HepG2 (cell line): ENCODE data around the gene DDX24. TPM values are rescaled to one million over a fixed set of nuclear protein-coding genes. Genes with fewer than 3 reads are reported as not detected.

Experiments used
- BRCA1 ChIP-seq: sonication (generic); formaldehyde crosslinking; IDR thresholded peaks from 2 replicates; pipeline ENCODE4 v1.4.0; 2020; ENCODE audit warnings: missing genetic modification reagents
- CHCHD3 ChIP-seq: sonication (generic); formaldehyde crosslinking; IDR thresholded peaks from 2 replicates; pipeline ENCODE4 v1.8.0; 2022; ENCODE audit warnings: mild to moderate bottlenecking, missing genetic modification reagents, moderate library complexity
- CREM ChIP-seq, 2 experiments: sonication (generic) in 1 of 2; formaldehyde crosslinking in 1 of 2; IDR thresholded peaks; 2 replicates each; pipeline versions ENCODE4 v1.4.0 to v1.6.1; 2016 to 2020; ENCODE audit warnings: antibody characterized with exemption in 1 of 2, mild to moderate bottlenecking in 1 of 2, missing genetic modification reagents in 1 of 2
- DPF2 ChIP-seq: sonication (generic); formaldehyde crosslinking; IDR thresholded peaks from 2 replicates; pipeline ENCODE4 v1.4.0; 2020; ENCODE audit warnings: mild to moderate bottlenecking, low read depth, missing genetic modification reagents, borderline replicate concordance
- DR1 ChIP-seq: sonication (generic); formaldehyde crosslinking; IDR thresholded peaks from 2 replicates; pipeline ENCODE4 v1.8.0; 2021; ENCODE audit warnings: mild to moderate bottlenecking, missing genetic modification reagents, inconsistent platforms
- ETV5 ChIP-seq: IDR thresholded peaks from 2 replicates; pipeline ENCODE4 v1.6.1; 2018; ENCODE audit warnings: missing biosample characterization, missing genetic modification reagents, inconsistent platforms, borderline replicate concordance
- HOXA9 ChIP-seq: sonication (generic); formaldehyde crosslinking; IDR thresholded peaks from 2 replicates; pipeline ENCODE4 v1.8.1; 2022; ENCODE audit warnings: missing genetic modification reagents, mild to moderate bottlenecking, moderate library complexity, borderline replicate concordance
- JUND ChIP-seq: sonication (generic); formaldehyde crosslinking; IDR thresholded peaks from 2 replicates; pipeline ENCODE4 v1.8.0; 2022; ENCODE audit warnings: mild to moderate bottlenecking, missing genetic modification reagents
- KDM2A ChIP-seq: sonication (generic); formaldehyde crosslinking; IDR thresholded peaks from 2 replicates; pipeline ENCODE4 v1.4.0; 2020; ENCODE audit warnings: low read depth, missing genetic modification reagents, borderline replicate concordance
- PBX2 ChIP-seq: IDR thresholded peaks from 2 replicates; pipeline ENCODE4 v1.6.1; 2016; ENCODE audit warnings: control low read depth
- SOX6 ChIP-seq, 2 experiments: fragments of 450-650 bp in 1 of 2; sonication (generic) in 1 of 2; formaldehyde crosslinking in 1 of 2; IDR thresholded peaks; 2 replicates each; pipeline versions ENCODE4 v1.4.0 to v1.6.1; 2017 to 2020; ENCODE audit warnings: antibody characterized with exemption in 1 of 2, mild to moderate bottlenecking in 1 of 2, missing genetic modification reagents in 1 of 2
- ZFP36L1 ChIP-seq: sonication (generic); formaldehyde crosslinking; IDR thresholded peaks from 2 replicates; pipeline ENCODE4 v1.8.0; 2022; ENCODE audit warnings: mild to moderate bottlenecking, missing genetic modification reagents, moderate library complexity
- ZFP90 ChIP-seq: sonication (generic); formaldehyde crosslinking; IDR thresholded peaks from 2 replicates; pipeline ENCODE4 v1.8.0; 2022; ENCODE audit warnings: missing genetic modification reagents, mild to moderate bottlenecking, inconsistent platforms, borderline replicate concordance
- ZNF383 ChIP-seq: sonication (generic); formaldehyde crosslinking; IDR thresholded peaks from 2 replicates; pipeline ENCODE4 v1.4.0; 2020; ENCODE audit warnings: missing genetic modification reagents, mild to moderate bottlenecking, borderline replicate concordance
- ZNF652 ChIP-seq: IDR thresholded peaks from 2 replicates; pipeline ENCODE4 v1.6.1; 2016; ENCODE audit warnings: low read depth, borderline replicate concordance
- ZNF816 ChIP-seq: sonication (generic); formaldehyde crosslinking; IDR thresholded peaks from 2 replicates; pipeline ENCODE4 v1.8.0; 2022; ENCODE audit warnings: missing genetic modification reagents, mild to moderate bottlenecking, borderline replicate concordance
- ZSCAN25 ChIP-seq: sonication (generic); formaldehyde crosslinking; IDR thresholded peaks from 2 replicates; pipeline ENCODE4 v1.8.0; 2022; ENCODE audit warnings: mild to moderate bottlenecking, missing genetic modification reagents
- polyA plus RNA-seq, 8 experiments: library from polyadenylated mRNA; depleted of rRNA in 3 of 8; stranded (reverse) in 7 of 8; unstranded in 1 of 8; fragments of >200 nt; fragmentation: Illumina TruSeq in 4 of 8; extraction: Trizol in 4 of 8; gene quantifications; 2 replicates each; pipeline versions ENCODE4 v1.2.1 to v1.2.3, GENCODE V29; 2011 to 2016; ENCODE audit warnings: low read depth in 4 of 8, missing spikeins in 1 of 8, mixed read lengths in 1 of 8; ENCODE audit not compliant: insufficient read depth in 1 of 8
- total RNA-seq, 5 experiments: library from RNA; depleted of rRNA; stranded (reverse); fragments of >200 nt; fragmentation: Illumina TruSeq; extraction: Trizol; gene quantifications; 2 replicates each; pipeline ENCODE4 v1.2.3, GENCODE V29; 2016; ENCODE audit warnings: low read depth in 1 of 5
- TF ChIP-seq, protein P1 (sequence below): sonication (generic); formaldehyde crosslinking; IDR thresholded peaks from 2 replicates; pipeline ENCODE4 v1.5.0; 2020; ENCODE audit warnings: missing genetic modification reagents
- TF ChIP-seq, protein P2 (sequence below), 2 experiments: sonication (generic) in 1 of 2; formaldehyde crosslinking in 1 of 2; IDR thresholded peaks; 2 replicates each; pipeline versions ENCODE4 v1.4.0 to v1.6.1; 2018 to 2020; ENCODE audit warnings: missing genetic modification reagents in 2 of 2, borderline replicate concordance in 1 of 2, low read depth in 1 of 2, mild to moderate bottlenecking in 1 of 2, missing biosample characterization in 1 of 2
- TF ChIP-seq, protein P3 (sequence below): sonication (generic); formaldehyde crosslinking; IDR thresholded peaks from 2 replicates; pipeline ENCODE4 v1.8.1; 2023; ENCODE audit warnings: mild to moderate bottlenecking, missing genetic modification reagents
- TF ChIP-seq, protein P4 (sequence below): sonication (generic); formaldehyde crosslinking; IDR thresholded peaks from 2 replicates; pipeline ENCODE4 v1.5.0; 2020; ENCODE audit warnings: missing genetic modification reagents

The DDX24 gene
- total and polyA plus RNA-seq, 2 of the 13 experiments (the other 11 are each of a cell fraction or from before 2014, with no cell fraction given) = 67.3 to 149 TPM

- TF ChIP-seq SOX6 (IDR thresholded peaks at IDR 0.05) (no peak), SOX6 (CRISPR knock-in tag; IDR thresholded peaks at IDR 0.05) (0 out of 2 replicates have a peak, but pooled peaks have one; percentile 11), CREM (IDR thresholded peaks at IDR 0.05) (no peak), CREM (CRISPR knock-in tag; IDR thresholded peaks at IDR 0.05) (no peak), ZSCAN25 (CRISPR knock-in tag) (no peak), ETV5 (CRISPR knock-in tag) (no peak), ZNF652 (CRISPR knock-in tag) (no peak), DR1 (no peak), CHCHD3 (no peak), KDM2A (no peak), ZFP90 (CRISPR knock-in tag) (no peak), DPF2 (no peak), ZFP36L1 (CRISPR knock-in tag) (no peak), PBX2 (no peak), HOXA9 (no peak), ZNF383 (no peak), JUND (no peak), ZNF816 (CRISPR knock-in tag) (no peak), BRCA1 (no peak)
- TF ChIP-seq, protein P1, sequence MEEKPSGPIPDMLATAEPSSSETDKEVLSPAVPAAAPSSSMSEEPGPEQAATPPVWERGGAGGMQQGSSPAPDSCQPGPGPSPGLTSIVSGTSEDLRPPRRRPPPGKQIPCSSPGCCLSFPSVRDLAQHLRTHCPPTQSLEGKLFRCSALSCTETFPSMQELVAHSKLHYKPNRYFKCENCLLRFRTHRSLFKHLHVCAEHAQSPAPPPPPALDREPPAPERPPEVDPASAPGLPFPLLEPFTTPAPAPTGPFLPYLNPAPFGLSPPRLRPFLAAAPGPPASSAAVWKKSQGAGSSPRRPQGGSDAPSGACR (CRISPR knock-in tag) = no peak
- TF ChIP-seq, protein P2, sequence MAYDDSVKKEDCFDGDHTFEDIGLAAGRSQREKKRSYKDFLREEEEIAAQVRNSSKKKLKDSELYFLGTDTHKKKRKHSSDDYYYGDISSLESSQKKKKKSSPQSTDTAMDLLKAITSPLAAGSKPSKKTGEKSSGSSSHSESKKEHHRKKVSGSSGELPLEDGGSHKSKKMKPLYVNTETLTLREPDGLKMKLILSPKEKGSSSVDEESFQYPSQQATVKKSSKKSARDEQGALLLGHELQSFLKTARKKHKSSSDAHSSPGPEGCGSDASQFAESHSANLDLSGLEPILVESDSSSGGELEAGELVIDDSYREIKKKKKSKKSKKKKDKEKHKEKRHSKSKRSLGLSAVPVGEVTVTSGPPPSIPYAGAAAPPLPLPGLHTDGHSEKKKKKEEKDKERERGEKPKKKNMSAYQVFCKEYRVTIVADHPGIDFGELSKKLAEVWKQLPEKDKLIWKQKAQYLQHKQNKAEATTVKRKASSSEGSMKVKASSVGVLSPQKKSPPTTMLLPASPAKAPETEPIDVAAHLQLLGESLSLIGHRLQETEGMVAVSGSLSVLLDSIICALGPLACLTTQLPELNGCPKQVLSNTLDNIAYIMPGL (CRISPR knock-in tag; IDR thresholded peaks at IDR 0.05; ENCODE audit: borderline replicate concordance in 1 of 2, low read depth in 1 of 2) = no peak
- TF ChIP-seq, protein P3, sequence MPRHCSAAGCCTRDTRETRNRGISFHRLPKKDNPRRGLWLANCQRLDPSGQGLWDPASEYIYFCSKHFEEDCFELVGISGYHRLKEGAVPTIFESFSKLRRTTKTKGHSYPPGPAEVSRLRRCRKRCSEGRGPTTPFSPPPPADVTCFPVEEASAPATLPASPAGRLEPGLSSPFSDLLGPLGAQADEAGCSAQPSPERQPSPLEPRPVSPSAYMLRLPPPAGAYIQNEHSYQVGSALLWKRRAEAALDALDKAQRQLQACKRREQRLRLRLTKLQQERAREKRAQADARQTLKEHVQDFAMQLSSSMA = no peak
- TF ChIP-seq, protein P4, sequence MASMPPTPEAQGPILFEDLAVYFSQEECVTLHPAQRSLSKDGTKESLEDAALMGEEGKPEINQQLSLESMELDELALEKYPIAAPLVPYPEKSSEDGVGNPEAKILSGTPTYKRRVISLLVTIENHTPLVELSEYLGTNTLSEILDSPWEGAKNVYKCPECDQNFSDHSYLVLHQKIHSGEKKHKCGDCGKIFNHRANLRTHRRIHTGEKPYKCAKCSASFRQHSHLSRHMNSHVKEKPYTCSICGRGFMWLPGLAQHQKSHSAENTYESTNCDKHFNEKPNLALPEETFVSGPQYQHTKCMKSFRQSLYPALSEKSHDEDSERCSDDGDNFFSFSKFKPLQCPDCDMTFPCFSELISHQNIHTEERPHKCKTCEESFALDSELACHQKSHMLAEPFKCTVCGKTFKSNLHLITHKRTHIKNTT (CRISPR knock-in tag) = no peak
Measured at GRCh38 chr14:94041551-94042346, 39.3 kb downstream of the DDX24 start (continued).
